A549 (cell line): ENCODE measurements around the gene PSMC4.
"Not testable (repeated sequence)": the region's sequence is repeated elsewhere in the genome, so short reads cannot be mapped to it uniquely, and the experiment has no call there.

ENCODE experiments used
- NFE2L2 ChIP-seq: fragments of 150-350 bp; conservative IDR thresholded peaks from 2 replicates; pipeline ENCODE4 v1.6.1; 2014; ENCODE audit warnings: low read length
- NPAS2 ChIP-seq: fragments of 250-450 bp; sonication (Bioruptor Pico); IDR thresholded peaks from 2 replicates; pipeline ENCODE4 v1.8.0; 2022; ENCODE audit warnings: mild to moderate bottlenecking, moderate library complexity, borderline replicate concordance
- NR3C1 ChIP-seq: fragments of >200 bp; sonication (Bioruptor Twin); formaldehyde crosslinking; IDR thresholded peaks from 3 replicates; pipeline ENCODE4 v1.6.1; 2017
- PHF8 ChIP-seq: fragments of 200-600 bp; sonication (generic); IDR thresholded peaks from 2 replicates; pipeline ENCODE4 v1.6.1; 2016; ENCODE audit warnings: low read depth, mild to moderate bottlenecking, antibody characterized with exemption, moderate library complexity, borderline replicate concordance
- POLR2A ChIP-seq: IDR thresholded peaks from 2 replicates; pipeline ENCODE4 v1.6.1; 2012; ENCODE audit warnings: mild to moderate bottlenecking, low read length
- RCOR1 ChIP-seq: fragments of 150-350 bp; IDR thresholded peaks from 2 replicates; pipeline ENCODE4 v1.6.1; 2014; ENCODE audit warnings: antibody characterized with exemption, low read length, low read depth
- TF ChIP-seq, protein P1 (sequence below): fragments of >200 bp; sonication (Bioruptor Twin); formaldehyde crosslinking; IDR thresholded peaks from 3 replicates; pipeline ENCODE4 v1.5.1; 2016

DNA sequence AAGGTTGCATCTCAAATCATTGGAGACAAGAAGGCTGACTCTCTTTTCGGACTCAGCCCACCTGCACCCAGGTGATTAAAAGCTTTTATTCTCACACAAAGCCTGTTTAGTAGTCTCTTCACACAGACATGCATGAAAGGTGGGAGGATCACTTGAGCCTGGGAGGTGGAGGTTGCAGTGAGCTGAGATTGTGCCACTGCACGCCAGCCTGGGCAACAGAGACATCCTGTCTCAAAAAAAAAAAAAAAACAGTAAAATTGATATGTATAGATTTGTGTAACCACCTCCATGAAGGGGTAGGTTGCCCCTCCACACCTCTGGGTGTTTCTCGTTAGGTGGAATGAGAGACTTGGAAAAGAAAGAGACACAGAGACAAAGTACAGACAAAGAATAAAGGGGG lies 12.0 kb upstream of the PSMC4 start:
- TF ChIP-seq, protein P1, sequence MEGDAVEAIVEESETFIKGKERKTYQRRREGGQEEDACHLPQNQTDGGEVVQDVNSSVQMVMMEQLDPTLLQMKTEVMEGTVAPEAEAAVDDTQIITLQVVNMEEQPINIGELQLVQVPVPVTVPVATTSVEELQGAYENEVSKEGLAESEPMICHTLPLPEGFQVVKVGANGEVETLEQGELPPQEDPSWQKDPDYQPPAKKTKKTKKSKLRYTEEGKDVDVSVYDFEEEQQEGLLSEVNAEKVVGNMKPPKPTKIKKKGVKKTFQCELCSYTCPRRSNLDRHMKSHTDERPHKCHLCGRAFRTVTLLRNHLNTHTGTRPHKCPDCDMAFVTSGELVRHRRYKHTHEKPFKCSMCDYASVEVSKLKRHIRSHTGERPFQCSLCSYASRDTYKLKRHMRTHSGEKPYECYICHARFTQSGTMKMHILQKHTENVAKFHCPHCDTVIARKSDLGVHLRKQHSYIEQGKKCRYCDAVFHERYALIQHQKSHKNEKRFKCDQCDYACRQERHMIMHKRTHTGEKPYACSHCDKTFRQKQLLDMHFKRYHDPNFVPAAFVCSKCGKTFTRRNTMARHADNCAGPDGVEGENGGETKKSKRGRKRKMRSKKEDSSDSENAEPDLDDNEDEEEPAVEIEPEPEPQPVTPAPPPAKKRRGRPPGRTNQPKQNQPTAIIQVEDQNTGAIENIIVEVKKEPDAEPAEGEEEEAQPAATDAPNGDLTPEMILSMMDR = not testable (repeated sequence)
- TF ChIP-seq NPAS2 (CRISPR knock-in tag); POLR2A; RCOR1; NR3C1; NFE2L2; PHF8: not testable (repeated sequence)
